MCF 10A (cell line): ENCODE data around the gene PHLDA2. TPM values are rescaled to one million over a fixed set of nuclear protein-coding genes. Genes with fewer than 3 reads are reported as not detected.

Experiments
- BruUV-seq: library from RNA; stranded (reverse); fragments of 400-500 nt; replicated peaks from 2 replicates; lab custom pipeline; 2021; lab: Mats Ljungman, UMichigan
- CTCF ChIA-PET: fragments of 300-600 bp; sonication (Branson Sonifier 250); formaldehyde crosslinking; extraction: SDS; loops from one replicate; lab custom pipeline; 2021; ENCODE audit warnings: antibody characterized with exemption, inconsistent platforms; lab: Yijun Ruan, JAX
- POLR2A ChIA-PET: fragments of 300-600, 350-650 bp; sonication (Branson Sonifier 250); formaldehyde crosslinking; extraction: SDS; loops from one replicate; lab custom pipeline; 2020; ENCODE audit warnings: antibody characterized with exemption, inconsistent platforms; lab: Yijun Ruan, JAX
- DNase-seq: peaks from one replicate; pipeline ENCODE4 v3.0.0-alpha.2; 2018; ENCODE audit not compliant: unreplicated experiment
- H3K27ac Mint-ChIP-seq: one replicate; pipeline ENCODE4 v1.8.0; 2022; ENCODE audit warnings: mild to moderate bottlenecking, low read depth, mixed read lengths; ENCODE audit not compliant: unreplicated experiment
- H3K27me3 Mint-ChIP-seq: one replicate; pipeline ENCODE4 v1.8.0; 2022; ENCODE audit warnings: mixed read lengths; ENCODE audit not compliant: insufficient read depth, unreplicated experiment
- H3K36me3 Mint-ChIP-seq: one replicate; pipeline ENCODE4 v1.8.0; 2022; ENCODE audit warnings: mild to moderate bottlenecking, moderate library complexity, mixed read lengths; ENCODE audit not compliant: insufficient read depth, unreplicated experiment
- H3K4me1 Mint-ChIP-seq: one replicate; pipeline ENCODE4 v1.8.0; 2022; ENCODE audit warnings: mixed read lengths; ENCODE audit not compliant: insufficient read depth, unreplicated experiment
- H3K4me3 Mint-ChIP-seq: one replicate; pipeline ENCODE4 v1.8.0; 2022; ENCODE audit warnings: mild to moderate bottlenecking, moderate library complexity, mixed read lengths; ENCODE audit not compliant: unreplicated experiment
- H3K9me3 Mint-ChIP-seq: one replicate; pipeline ENCODE4 v1.8.0; 2022; ENCODE audit warnings: mixed read lengths; ENCODE audit not compliant: unreplicated experiment
- CTCF ChIP-seq: fragments of 200-600 bp; IDR thresholded peaks from one replicate; pipeline ENCODE4 v1.8.0; 2022; ENCODE audit warnings: antibody characterized with exemption, mild to moderate bottlenecking; ENCODE audit not compliant: unreplicated experiment
- intact Hi-C: fragments of 100-400 bp; cut with micrococcal nuclease; formaldehyde crosslinking; loops from 2 replicates; pipeline ENCODE4 v1.14.1; 2022
- total RNA-seq: library from RNA; stranded (reverse); gene quantifications from 2 replicates; pipeline ENCODE4 v1.2.3, GENCODE V29; 2022

The PHLDA2 gene
- total RNA-seq, 1 experiment from 2014 or later = 135 TPM

- Mint-ChIP-seq H3K4me3 (no peak overlapping the region), H3K4me1 (no peaks in the 10 kb centered on the region), H3K27ac (no peak overlapping the region), H3K27me3 (no peaks in the 10 kb centered on the region), H3K9me3 (peaks cover 9% of the 10 kb centered on the region), H3K36me3 (peaks cover 49% of the 10 kb centered on the region)
- ChIA-PET CTCF (interaction anchor here (0.5 to 3.0 kb wide), 7 partner anchors 12 to 831 kb away, joined by 3 to 12 read pairs (median 3); no protein-coding TSS in a partner anchor), POLR2A (interaction anchor here (0.6 to 1.9 kb wide), 7 partner anchors 9 to 149 kb away, joined by 3 to 20 read pairs (median 3); partner anchors contain the start of gene PHLDA2)
- TF ChIP-seq CTCF = no peak
- intact Hi-C loops = no loop called here
- DNase-seq = no peak
- BruUV-seq = no TSS peak
Observed at GRCh38 chr11:2942872-2943710, 13.9 kb upstream of the PHLDA2 start.

DNA sequence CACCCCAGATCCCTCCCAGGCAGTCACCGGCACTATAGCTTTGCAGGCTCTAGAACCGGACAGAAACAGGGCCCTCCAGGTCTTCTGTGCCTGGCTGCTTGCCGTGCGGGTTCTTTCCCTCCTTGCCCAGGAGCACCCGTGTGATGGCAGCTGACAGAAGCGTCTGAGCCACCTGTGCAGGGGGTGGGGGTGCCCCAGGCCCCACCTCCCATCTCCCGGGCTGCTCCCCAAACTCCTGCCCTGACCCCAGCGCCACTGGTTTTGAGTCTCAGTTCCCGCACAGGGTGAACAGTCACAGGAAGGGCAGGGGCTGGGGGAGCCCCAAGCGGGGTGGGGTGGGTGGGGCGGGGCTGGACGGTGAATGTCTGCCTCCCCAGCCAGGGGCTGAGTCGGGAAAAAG lies 13.2 kb upstream of the PHLDA2 start:
- CTCF ChIA-PET = interaction anchor here (0.7 to 3.0 kb wide), 3 partner anchors 11 to 467 kb away, joined by 3 to 12 read pairs (median 3); no protein-coding TSS in a partner anchor
- Mint-ChIP-seq H3K4me1 (no peaks in the 10 kb centered on the region), H3K4me3 (no peak overlapping the region), H3K27me3 (no peaks in the 10 kb centered on the region), H3K9me3 (peaks cover 15% of the 10 kb centered on the region), H3K36me3 (peaks cover 45% of the 10 kb centered on the region), H3K27ac (no peak overlapping the region)
- intact Hi-C loops = no loop called here
- TF ChIP-seq CTCF = no peak
- DNase-seq = no peak
- POLR2A ChIA-PET = interaction anchor here (0.8 to 1.9 kb wide), 7 partner anchors 9 to 149 kb away, joined by 3 to 20 read pairs (median 3); partner anchors contain the start of gene PHLDA2
- BruUV-seq = no TSS peak

DNA sequence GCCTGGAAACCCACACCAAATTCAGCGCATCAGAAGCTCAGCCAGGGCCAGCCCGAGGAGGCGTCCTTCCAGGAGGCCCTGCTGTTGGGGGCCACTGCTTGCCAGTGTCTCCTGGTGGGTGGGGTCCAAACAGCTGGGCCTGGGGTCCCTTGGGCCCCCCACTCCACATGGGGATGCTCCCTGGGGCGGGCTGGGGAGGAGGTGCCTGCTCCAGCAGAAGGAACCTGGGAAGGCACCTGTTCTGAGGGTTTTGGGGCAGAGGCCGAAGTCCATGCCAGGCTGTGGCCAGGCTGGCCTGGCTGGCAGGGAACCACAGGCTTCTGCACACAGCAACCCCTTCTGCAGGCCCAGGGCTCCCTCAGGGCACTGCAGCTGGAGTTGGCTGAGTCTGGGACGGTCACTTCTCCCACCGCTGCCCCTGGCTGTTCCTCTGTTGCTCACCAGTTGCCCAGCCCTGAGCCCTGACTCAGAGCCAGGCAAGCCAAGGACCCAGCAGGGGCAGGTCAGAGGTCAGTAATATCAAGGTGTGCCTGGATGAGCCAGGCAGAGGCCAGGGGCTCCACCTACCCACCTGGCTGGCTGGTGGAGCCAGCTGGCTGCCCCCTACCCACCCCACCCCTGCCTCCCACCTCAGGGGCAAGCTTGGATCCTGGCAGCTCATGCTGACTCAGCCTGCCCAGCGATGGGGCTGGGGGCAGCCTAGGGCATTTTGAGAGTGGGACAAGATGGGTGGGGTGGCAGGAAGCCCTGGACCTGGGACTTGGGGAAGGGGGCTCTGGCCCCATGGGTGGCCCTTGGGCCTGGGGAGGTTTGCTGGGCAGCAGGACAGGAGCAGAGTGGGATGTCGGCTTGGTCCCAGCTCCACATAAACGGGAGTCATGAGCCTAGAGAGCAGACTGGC lies 12.0 kb upstream of the PHLDA2 start:
- Mint-ChIP-seq H3K4me1 (no peaks in the 10 kb centered on the region), H3K9me3 (peaks cover 19% of the 10 kb centered on the region), H3K27me3 (no peaks in the 10 kb centered on the region), H3K36me3 (peaks cover 38% of the 10 kb centered on the region), H3K4me3 (no peak overlapping the region), H3K27ac (peak overlapping the region; percentile 35)
- POLR2A ChIA-PET = interaction anchor here (0.8 to 1.9 kb wide), 5 partner anchors 11 to 48 kb away, joined by 3 to 20 read pairs (median 4); partner anchors contain the start of gene PHLDA2
- CTCF ChIA-PET = interaction anchor here (0.6 to 3.0 kb wide), 4 partner anchors 10 to 53 kb away, joined by 3 to 12 read pairs (median 5); no protein-coding TSS in a partner anchor
- intact Hi-C loops = no loop called here
- no TSS peak for BruUV-seq
- DNase-seq = peak; percentile 66
- no peak for TF ChIP-seq CTCF
